ENCODE measurements around the gene LYSMD1.
"Not testable (repeated sequence)": the region's sequence is repeated elsewhere in the genome, so short reads cannot be mapped to it uniquely, and the experiment has no call there.

Gene LYSMD1

GRCh38 chr1:151197863-151198253 is 32.2 kb upstream of the LYSMD1 start:
- Histone ChIP-seq H3K4me3 (ENCODE audit: low read length) (peak overlapping the region; percentile 93), H3K27ac (ENCODE audit: low read length) (peak overlapping the region; percentile 58; the same call in 1 of the 2 replicates), H2AFZ (ENCODE audit: low read length) (peak overlapping the region; percentile 89), H3K9me2 (replicated peaks; ENCODE audit: insufficient read depth, low read length) (no peaks in the 10 kb centered on the region), H3F3A (ENCODE audit: insufficient read depth, low read length) (peaks cover 8% of the 10 kb centered on the region), H3K9me3 (replicated peaks; ENCODE audit: insufficient read depth, low read length) (no peaks in the 10 kb centered on the region), H3K36me3 (replicated peaks; ENCODE audit: insufficient read depth, low read length) (0 out of 2 replicates have a peak, but pooled peaks cover 2% of the 10 kb centered on the region), H4K20me1 (ENCODE audit: insufficient read depth, low read length) (no peaks in the 10 kb centered on the region; the same call in 1 of the 2 replicates), H3K27me3 (replicated peaks; ENCODE audit: insufficient read depth, low read length) (peaks cover 19% of the 10 kb centered on the region), H3K4me1 (ENCODE audit: low read length) (peaks cover 9% of the 10 kb centered on the region), H3K4me2 (ENCODE audit: low read depth, low read length) (peak overlapping the region; percentile 89), H3K79me2 (ENCODE audit: low read length) (peaks cover 43% of the 10 kb centered on the region), H3K9ac (ENCODE audit: low read length) (peak overlapping the region; percentile 68; the same call in 1 of the 2 replicates)
- DNase-seq: no peak
- TF ChIP-seq CTCF (IDR thresholded peaks at IDR 0.05; ENCODE audit: low read length) (no peak), EZH2 (optimal IDR thresholded peaks at IDR 0.05; ENCODE audit: low read depth, low read length) (no peak), EZH2phosphoT487 (IDR thresholded peaks at IDR 0.05; ENCODE audit: low read length) (no peak)

- Histone ChIP-seq H3K27ac (ENCODE audit: low read length) (no peak overlapping the region), H3K36me3 (replicated peaks; ENCODE audit: insufficient read depth, low read length) (no peaks in the 10 kb centered on the region), H3K9ac (ENCODE audit: low read length) (no peak overlapping the region), H3K9me3 (replicated peaks; ENCODE audit: insufficient read depth, low read length) (no peaks in the 10 kb centered on the region), H3K4me3 (ENCODE audit: low read length) (peak overlapping the region; percentile 23; the same call in 1 of the 2 replicates), H3K79me2 (ENCODE audit: low read length) (peaks cover 27% of the 10 kb centered on the region), H3K9me2 (replicated peaks; ENCODE audit: insufficient read depth, low read length) (no peaks in the 10 kb centered on the region), H3K27me3 (replicated peaks; ENCODE audit: insufficient read depth, low read length) (peaks cover 28% of the 10 kb centered on the region), H4K20me1 (ENCODE audit: insufficient read depth, low read length) (no peaks in the 10 kb centered on the region; the same call in 1 of the 2 replicates), H3F3A (ENCODE audit: insufficient read depth, low read length) (peaks cover 8% of the 10 kb centered on the region), H3K4me2 (ENCODE audit: low read depth, low read length) (peak overlapping the region; percentile 54), H3K4me1 (ENCODE audit: low read length) (peaks cover 9% of the 10 kb centered on the region), H2AFZ (ENCODE audit: low read length) (peak overlapping the region; percentile 21)
- TF ChIP-seq CTCF (IDR thresholded peaks at IDR 0.05; ENCODE audit: low read length) (peak; percentile 71), EZH2 (optimal IDR thresholded peaks at IDR 0.05; ENCODE audit: low read depth, low read length) (no peak)
- peak; percentile 91 for DNase-seq
These were observed 30.6 kb upstream of the LYSMD1 start for GRCh38 chr1:151196292-151196800.

GRCh38 chr1:151194894-151195594 is 29.3 kb upstream of the LYSMD1 start:
- not testable (repeated sequence) for H3K9ac ChIP-seq (ENCODE audit: low read length); H3K9me2 ChIP-seq (replicated peaks; ENCODE audit: insufficient read depth, low read length); H2AFZ ChIP-seq (ENCODE audit: low read length); H4K20me1 ChIP-seq (ENCODE audit: insufficient read depth, low read length); H3K4me1 ChIP-seq (ENCODE audit: low read length); H3K9me3 ChIP-seq (replicated peaks; ENCODE audit: insufficient read depth, low read length); H3F3A ChIP-seq (ENCODE audit: insufficient read depth, low read length); H3K4me2 ChIP-seq (ENCODE audit: low read depth, low read length); DNase-seq; H3K36me3 ChIP-seq (replicated peaks; ENCODE audit: insufficient read depth, low read length); H3K27ac ChIP-seq (ENCODE audit: low read length); H3K4me3 ChIP-seq (ENCODE audit: low read length)
- peaks cover 17% of the 10 kb centered on the region for H3K79me2 ChIP-seq (ENCODE audit: low read length)
- H3K27me3 ChIP-seq (replicated peaks; ENCODE audit: insufficient read depth, low read length): peaks cover 28% of the 10 kb centered on the region

GRCh38 chr1:151193856-151194255 is 28.2 kb upstream of the LYSMD1 start:
- Histone ChIP-seq H3F3A (ENCODE audit: insufficient read depth, low read length) (peaks cover 15% of the 10 kb centered on the region), H3K4me2 (ENCODE audit: low read depth, low read length) (no peak overlapping the region), H3K9me3 (replicated peaks; ENCODE audit: insufficient read depth, low read length) (no peaks in the 10 kb centered on the region), H3K4me1 (ENCODE audit: low read length) (peaks cover 9% of the 10 kb centered on the region), H3K9ac (ENCODE audit: low read length) (no peak overlapping the region), H3K36me3 (replicated peaks; ENCODE audit: insufficient read depth, low read length) (no peaks in the 10 kb centered on the region), H3K27me3 (replicated peaks; ENCODE audit: insufficient read depth, low read length) (peaks cover 28% of the 10 kb centered on the region), H3K79me2 (ENCODE audit: low read length) (peaks cover 17% of the 10 kb centered on the region), H2AFZ (ENCODE audit: low read length) (no peak overlapping the region), H3K27ac (ENCODE audit: low read length) (no peak overlapping the region), H3K9me2 (replicated peaks; ENCODE audit: insufficient read depth, low read length) (no peaks in the 10 kb centered on the region), H4K20me1 (ENCODE audit: insufficient read depth, low read length) (no peaks in the 10 kb centered on the region), H3K4me3 (ENCODE audit: low read length) (no peak overlapping the region)
- TF ChIP-seq EZH2phosphoT487 (IDR thresholded peaks at IDR 0.05; ENCODE audit: low read length): no peak
- no peak for DNase-seq
